ENCODE data around the gene CLTB.

The CLTB gene

GRCh38 chr5:176379881-176380280 lies 36.5 kb downstream of the CLTB start:
- DNase-seq: no peak

- DNase-seq: no peak
Measured at GRCh38 chr5:176373100-176373818, 43.1 kb downstream of the CLTB start.

- DNase-seq: no peak
Measured at GRCh38 chr5:176371621-176372539, 44.5 kb downstream of the CLTB start.

- no peak for DNase-seq
Measured at GRCh38 chr5:176369934-176370711, 46.2 kb downstream of the CLTB start.

DNA sequence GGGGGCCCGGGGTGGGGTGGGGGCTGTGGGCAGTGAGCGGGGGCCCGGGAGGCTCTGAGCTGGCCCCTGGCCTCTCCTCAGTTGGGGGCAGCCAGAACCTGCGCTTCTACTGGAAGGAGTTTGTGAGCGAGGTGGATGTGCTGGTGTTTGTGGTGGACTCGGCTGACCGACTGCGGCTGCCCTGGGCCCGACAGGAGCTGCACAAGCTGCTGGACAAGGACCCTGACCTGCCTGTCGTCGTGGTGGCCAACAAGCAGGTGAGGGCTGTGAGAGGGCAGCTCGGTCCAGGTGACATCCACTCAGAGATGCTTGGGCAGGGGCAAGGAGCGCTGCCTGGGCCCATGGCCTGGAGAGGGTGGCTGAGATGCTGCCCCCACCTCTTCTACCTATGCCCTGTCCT lies 47.6 kb downstream of the CLTB start:
- DNase-seq: no peak

DNA sequence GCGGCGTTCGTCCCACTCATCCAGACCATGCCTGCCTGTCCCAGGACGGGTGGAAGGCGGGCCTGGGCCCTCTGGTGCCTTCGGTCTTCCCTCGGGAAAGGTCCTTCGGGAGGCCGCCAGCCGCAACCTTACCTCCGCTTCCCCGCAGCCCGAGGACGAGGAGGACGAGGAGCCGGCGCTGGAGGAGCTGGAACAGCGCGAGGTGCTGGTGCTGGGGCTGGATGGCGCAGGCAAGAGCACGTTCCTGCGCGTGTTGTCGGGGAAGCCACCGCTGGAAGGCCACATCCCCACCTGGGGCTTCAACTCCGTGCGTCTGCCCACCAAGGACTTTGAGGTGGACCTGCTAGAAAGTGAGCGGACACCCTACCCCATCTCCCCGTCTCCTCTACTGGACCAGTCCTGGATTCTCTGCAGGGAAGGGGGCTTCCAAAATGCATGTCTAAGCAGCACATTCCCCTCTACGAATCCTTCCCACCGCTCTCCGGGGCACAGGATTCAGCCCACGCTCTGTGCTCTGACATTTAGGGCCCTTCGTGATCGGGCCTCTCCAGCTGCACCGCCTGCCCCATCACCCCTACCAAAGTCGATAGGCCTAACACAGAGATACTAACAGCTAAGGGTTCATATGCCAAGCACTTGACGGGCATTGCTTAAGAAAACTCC lies 50.0 kb downstream of the CLTB start:
- no peak for DNase-seq

GRCh38 chr5:176365351-176366231 lies 50.7 kb downstream of the CLTB start, which contains the start of gene ARL10:
ARL10 (plus strand) TSS chr5:176365487; CDS start chr5:176365564, 77 bp downstream.
- peak; percentile 42 for DNase-seq

- DNase-seq: no peak
Measured at GRCh38 chr5:176364765-176365350, 51.5 kb downstream of the CLTB start.

- DNase-seq: no peak
Measured at GRCh38 chr5:176362233-176362490, 54.2 kb downstream of the CLTB start.

GRCh38 chr5:176361437-176362232 lies 54.7 kb downstream of the CLTB start, which contains the start of gene KIAA1191:
KIAA1191 (minus strand) TSS chr5:176361764; CDS start chr5:176359508, 2,256 bp downstream.
- peak; percentile 94 for DNase-seq

- DNase-seq: no peak
Measured at GRCh38 chr5:176360894-176361436, 55.4 kb downstream of the CLTB start.

DNA sequence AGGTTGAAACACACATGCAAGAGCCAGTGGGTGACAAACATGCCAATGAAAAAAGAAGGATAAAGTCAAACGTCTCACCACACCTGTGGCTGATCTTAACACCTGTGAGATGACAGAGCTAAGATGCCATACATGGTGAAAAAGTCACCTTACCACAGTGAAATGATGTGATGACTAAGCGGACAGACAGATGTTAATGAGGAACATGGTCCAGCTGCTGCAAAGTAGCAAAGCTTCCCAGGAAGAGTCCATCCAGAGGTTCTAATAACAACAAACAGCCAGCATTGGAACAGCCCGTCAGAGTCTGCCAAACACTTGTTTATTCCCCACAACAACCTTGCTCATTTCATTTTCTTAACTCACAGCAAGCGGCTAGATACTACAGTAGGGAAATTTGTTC lies 56.7 kb downstream of the CLTB start:
- DNase-seq: no peak

DNA sequence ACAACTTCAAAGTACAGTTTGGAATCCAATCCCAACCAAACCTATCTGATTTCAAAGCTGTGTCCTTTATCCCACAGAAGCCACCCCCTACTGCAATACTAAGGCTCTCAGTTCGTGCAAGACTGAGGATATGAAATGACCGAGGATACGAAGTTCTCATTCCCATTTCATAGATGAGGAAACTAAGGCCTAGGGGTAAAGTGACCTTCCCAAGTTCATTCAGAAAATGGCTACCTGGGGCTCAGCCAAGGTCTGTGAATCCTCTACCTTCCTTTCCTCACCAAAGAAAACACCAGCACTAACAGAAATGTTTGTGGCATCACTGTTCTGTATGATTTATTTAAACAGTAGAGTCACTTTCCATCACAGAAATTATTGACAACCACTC lies 60.2 kb downstream of the CLTB start:
- DNase-seq: no peak

GRCh38 chr5:176355400-176356178 lies 60.8 kb downstream of the CLTB start:
- DNase-seq: peak; percentile 66

- no peak for DNase-seq
Measured at GRCh38 chr5:176353533-176353932, 62.8 kb downstream of the CLTB start.

- DNase-seq: no peak
Measured at GRCh38 chr5:176352116-176352878, 64.0 kb downstream of the CLTB start.

GRCh38 chr5:176350416-176350815 lies 65.9 kb downstream of the CLTB start:
- no peak for DNase-seq

GRCh38 chr5:176342766-176343458 lies 73.4 kb downstream of the CLTB start:
- no peak for DNase-seq

Data from NCI-H345 (cell line).